ENCODE data around the gene NHEJ1.

- TF ChIP-seq CTCF (IDR thresholded peaks at IDR 0.05) (no peak), POLR2A (IDR thresholded peaks at IDR 0.05) (no peak)
Observed at GRCh38 chr2:219087361-219087760, 73.3 kb downstream of the NHEJ1 start.

All from vagina (tissue), 2 donors.